ENCODE measurements around the gene PILRB. TPM values are rescaled to one million over a fixed set of nuclear protein-coding genes. Genes with fewer than 3 reads are reported as not detected.
"Not testable (repeated sequence)": the region's sequence is repeated elsewhere in the genome, so short reads cannot be mapped to it uniquely, and the experiment has no call there.

PILRB gene
- polyA plus RNA-seq (ENCODE audit: insufficient read length in 3 of 3): 10 to 100 TPM; 36.0 to 58.2 (median 37.6) TPM
- long read RNA-seq, donor 1, partial matches to known transcripts: 0 of 1 reads
- long read RNA-seq, donor 1, other reads (novel, unspliced or antisense): 0 of 1 reads
- long read RNA-seq, donor 2, partial matches to known transcripts: 0 of 1 reads
- long read RNA-seq, donor 2, other reads (novel, unspliced or antisense): 0 of 1 reads
- long read RNA-seq, donor 3: 0 reads
- long read RNA-seq, donor 4, partial matches to known transcripts: 0 of 1 reads
- long read RNA-seq, donor 4, other reads (novel, unspliced or antisense): 0 of 1 reads
- long read RNA-seq, donor 5: 0 reads
- long read RNA-seq, donor 6, partial matches to known transcripts: 19 of 21 reads
- long read RNA-seq, donor 6, other reads (novel, unspliced or antisense): 0 of 21 reads
- long read RNA-seq, donor 7, partial matches to known transcripts: 0 of 1 reads
- long read RNA-seq, donor 7, other reads (novel, unspliced or antisense): 0 of 1 reads
- long read RNA-seq, donor 8: 0 reads
- long read RNA-seq, donor 9, partial matches to known transcripts: 0 of 1 reads
- long read RNA-seq, donor 9, other reads (novel, unspliced or antisense): 0 of 1 reads
- long read RNA-seq, donor 10: 0 reads
- long read RNA-seq, donor 11: 0 reads
- long read RNA-seq, donor 12, partial matches to known transcripts: 10 of 11 reads
- long read RNA-seq, donor 12, other reads (novel, unspliced or antisense): 0 of 11 reads
- long read RNA-seq, donor 13: 0 reads
- long read RNA-seq, donor 14, partial matches to known transcripts: 0 of 1 reads
- long read RNA-seq, donor 14, other reads (novel, unspliced or antisense): 0 of 1 reads
- long read RNA-seq, donor 15: 0 reads
- long read RNA-seq, donor 16, partial matches to known transcripts: 0 of 2 reads
- long read RNA-seq, donor 16, other reads (novel, unspliced or antisense): 0 of 2 reads

DNA sequence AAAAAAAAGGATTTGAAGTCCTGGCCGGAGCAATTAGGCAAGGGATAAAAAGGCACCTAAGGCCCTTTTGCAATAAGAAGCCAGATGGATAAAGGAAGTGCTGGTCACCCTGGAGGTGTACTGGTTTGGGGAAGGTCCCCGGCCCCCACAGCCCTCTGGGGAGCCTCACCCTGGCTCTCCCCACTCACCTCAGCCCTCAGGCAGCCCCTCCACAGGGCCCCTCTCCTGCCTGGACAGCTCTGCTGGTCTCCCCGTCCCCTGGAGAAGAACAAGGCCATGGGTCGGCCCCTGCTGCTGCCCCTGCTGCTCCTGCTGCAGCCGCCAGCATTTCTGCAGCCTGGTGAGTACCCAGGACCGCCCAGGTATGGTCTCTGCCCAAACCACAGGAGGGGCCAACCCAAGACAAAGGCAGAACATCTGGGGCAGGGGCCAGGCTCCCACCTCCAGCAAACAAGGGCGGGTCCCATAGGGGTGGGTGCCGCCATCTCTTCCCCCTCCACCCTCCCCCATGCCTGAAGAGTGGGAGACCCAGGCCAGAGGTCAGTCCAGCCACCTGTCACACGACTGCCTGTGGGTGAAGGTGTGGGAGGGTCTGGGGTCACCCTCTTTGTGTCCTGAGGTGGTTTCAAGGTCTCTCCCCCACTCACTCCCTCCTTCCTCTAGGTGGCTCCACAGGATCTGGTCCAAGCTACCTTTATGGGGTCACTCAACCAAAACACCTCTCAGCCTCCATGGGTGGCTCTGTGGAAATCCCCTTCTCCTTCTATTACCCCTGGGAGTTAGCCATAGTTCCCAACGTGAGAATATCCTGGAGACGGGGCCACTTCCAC is at the start of gene PILRB:
Gene PILRB (plus strand): TSS at position 91 of the 830 bp plus-strand sequence. CDS start 186 bp downstream, at position 277.
- DNase-seq (ENCODE audit: extremely low read depth in 1 of 11, low read depth in 9 of 11, low spot score in 4 of 11): no peak

DNA sequence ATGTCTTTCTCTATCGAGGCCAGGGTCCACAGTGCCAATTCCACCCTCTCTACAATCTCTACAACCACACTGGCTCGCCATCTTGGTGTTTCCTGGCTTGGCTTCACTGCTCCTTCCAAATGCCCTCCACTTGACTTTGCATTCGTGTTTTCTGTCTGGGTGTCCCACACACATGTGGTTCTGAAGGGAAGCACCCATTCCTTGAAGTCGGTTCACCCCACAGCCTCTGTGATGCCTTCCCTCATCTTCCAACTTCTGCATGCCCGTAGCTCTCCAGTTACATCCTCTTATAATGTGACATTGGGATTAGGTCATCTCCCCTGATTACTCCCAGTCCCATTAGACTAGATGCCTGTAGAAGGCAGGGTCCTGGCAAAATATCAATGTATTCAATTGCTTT is 39.6 kb upstream of the PILRB start:
- DNase-seq (ENCODE audit: extremely low read depth in 1 of 11, low read depth in 9 of 11, low spot score in 4 of 11): not testable (repeated sequence)

DNA sequence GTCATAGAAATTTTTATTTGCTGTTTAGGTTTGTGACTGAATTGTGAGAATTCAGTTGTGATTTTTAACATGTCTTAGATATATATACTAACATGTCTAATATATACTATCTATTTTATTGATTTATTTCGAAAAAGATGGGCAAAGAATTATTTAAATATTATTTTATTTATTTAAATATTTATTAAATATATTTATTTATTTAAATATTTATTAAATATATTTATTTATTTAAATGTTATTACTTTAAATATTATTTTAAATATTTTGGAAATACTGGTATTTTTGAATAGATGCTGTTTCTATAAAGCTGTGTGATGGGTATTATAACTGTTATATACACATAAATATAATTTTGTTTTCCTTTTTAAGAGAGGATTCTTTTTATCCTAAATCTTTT is 36.3 kb upstream of the PILRB start:
- DNase-seq (ENCODE audit: extremely low read depth in 1 of 11, low read depth in 9 of 11, low spot score in 4 of 11): not testable (repeated sequence)

DNA sequence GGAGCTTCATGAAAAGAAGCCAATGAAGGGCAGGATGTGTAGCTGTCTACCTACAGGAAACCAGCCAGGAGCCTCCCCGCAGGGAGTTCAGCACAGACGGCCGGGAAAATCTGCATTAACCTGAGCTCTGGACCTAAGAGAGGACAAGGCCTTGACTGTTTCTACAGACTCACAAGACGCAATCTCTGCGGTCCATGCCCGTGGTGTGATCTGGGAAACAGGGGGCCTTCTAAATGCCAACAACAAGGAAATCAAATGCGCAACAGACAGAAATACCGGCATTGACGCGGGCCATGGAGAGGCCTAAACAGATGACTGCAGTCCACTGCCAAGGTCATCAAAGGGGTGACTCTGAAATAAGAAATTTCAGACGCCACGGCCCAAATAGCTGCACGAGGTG is 33.7 kb upstream of the PILRB start:
- not testable (repeated sequence) for DNase-seq (ENCODE audit: extremely low read depth in 1 of 11, low read depth in 9 of 11, low spot score in 4 of 11)

DNA sequence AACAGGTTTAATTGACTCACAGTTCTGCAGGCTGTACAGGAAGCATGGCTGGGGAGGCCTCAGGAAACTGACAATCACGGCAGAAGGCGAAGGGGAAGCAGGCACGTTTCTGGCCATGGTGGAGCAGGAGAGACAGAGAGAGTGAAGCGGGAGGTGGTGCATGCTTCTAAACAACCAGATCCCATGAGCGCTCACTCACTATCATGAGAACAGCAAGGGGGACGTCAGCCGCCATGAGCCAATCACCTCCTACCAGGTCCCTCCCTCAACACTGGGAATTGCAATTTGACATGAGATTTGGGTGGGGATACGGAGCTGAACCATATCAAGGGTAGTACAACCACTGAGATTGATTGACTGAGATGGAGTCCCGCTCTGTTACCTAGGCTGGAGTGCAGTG is 32.2 kb upstream of the PILRB start:
- not testable (repeated sequence) for DNase-seq (ENCODE audit: extremely low read depth in 1 of 11, low read depth in 9 of 11, low spot score in 4 of 11)

DNA sequence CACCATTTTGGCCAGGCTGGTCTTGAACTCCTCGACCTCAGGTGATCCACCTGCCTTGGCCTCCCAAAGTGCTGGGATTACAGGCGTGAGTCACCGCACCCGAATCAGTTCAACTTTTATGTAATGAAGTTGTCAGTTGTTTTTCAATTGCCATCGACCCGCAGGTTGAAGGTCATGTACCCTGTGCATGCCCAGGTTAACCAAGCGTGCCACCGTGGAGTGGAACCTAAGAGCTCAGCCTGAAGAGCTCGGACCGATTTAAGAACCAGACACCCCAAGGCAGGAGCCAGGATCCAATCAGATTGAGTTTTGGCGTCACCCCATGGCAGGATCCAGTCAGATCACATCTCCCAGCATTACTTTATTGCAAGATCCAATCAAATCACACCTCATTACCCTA is 31.0 kb upstream of the PILRB start:
- DNase-seq (ENCODE audit: extremely low read depth in 1 of 11, low read depth in 9 of 11, low spot score in 4 of 11): not testable (repeated sequence)

DNA sequence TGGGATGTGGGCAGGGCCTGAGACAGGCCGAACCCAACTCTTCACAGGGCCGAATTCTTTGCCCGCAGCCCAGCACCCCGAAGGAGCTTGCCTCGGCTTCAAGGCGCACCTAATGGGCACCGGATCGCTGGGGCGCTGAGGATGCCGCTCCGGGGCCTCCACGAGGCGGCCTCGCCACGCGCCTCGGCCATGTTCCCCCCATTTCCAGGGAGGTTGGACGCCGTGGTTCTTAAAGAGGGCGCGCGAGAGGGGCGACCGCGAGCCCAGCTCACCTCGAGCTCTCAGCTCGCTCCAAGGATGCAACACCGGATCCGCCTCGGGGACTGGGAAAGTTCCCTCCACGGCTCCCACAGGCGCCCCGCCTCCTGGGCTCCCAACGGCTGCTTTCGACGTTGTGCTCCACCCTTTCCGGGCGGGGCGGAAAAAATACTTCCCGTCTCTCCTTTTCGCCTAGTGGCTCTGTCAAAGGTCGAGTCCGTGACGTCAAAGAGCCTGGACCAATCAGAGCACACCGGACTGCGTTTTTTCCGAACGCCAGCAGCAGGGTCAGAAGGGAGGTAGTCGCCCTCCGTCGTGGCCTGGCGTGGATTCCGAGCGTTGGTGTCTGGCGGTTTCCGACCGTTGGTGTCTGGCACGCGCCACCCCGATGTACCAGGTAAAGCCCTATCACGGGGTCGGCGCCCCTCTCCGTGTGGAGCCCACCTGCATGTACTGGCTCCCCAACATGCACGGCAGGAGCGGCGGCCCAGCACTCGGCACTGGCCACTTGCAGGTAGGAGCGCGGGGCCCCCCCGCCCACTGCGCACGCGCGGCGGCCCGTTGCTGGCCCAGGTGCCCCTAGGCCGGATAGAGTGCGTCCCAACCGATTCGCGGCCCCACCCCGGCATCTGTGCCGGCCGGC is 22.1 kb upstream of the PILRB start:
- peak; percentile 72 to 88 (median 84) for DNase-seq (ENCODE audit: extremely low read depth in 1 of 11, low read depth in 9 of 11, low spot score in 4 of 11)

DNA sequence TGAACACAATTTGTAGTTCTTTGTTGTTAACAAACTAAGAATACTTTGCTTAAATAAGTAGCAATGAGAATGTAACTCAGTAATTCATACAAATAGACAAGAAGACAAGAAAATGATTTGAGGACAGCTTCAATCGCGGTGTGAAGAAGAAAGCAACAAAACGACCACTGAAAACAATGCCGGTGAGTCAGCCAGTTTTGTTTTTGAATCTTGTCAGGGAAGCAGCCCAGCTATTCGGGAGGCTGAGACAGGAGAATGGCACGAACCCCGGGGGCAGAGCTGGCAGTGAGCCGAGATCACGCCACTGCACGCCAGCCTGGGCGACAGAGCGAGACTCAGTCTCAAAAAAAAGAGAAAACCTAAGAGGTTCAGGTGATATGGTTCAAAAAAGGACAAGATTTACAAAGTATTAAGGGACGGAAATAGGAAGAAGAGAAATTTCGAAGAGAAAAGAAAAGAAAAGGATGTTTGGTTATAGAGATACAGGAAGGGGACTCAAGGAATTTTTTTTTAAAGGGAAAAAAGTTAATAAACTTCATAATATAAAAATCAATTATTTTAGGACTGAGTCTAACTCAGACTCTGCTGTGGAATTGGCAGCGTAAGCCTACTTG is 19.7 kb upstream of the PILRB start:
- not testable (repeated sequence) for DNase-seq (ENCODE audit: extremely low read depth in 1 of 11, low read depth in 9 of 11, low spot score in 4 of 11)

DNA sequence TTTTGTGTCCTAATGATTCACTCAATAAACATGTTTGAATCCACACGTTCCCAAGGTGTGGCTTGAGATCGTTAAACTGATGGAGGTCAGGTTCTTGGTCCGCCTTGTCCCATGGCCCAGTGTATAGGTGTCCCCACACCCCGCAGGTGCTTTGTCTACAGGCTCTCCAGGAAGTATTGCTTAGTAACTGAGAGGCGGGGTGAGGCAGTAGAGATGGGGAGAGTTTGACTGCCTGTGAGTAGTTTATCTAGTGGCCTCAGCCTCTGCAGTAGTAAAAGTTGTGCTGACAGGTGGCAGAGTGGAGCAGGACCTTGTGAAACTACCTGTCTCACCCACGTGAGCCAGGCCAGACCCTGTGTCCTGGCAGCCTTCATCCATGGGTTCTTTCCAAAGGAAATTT is 16.6 kb upstream of the PILRB start:
- not testable (repeated sequence) for DNase-seq (ENCODE audit: extremely low read depth in 1 of 11, low read depth in 9 of 11, low spot score in 4 of 11)

DNA sequence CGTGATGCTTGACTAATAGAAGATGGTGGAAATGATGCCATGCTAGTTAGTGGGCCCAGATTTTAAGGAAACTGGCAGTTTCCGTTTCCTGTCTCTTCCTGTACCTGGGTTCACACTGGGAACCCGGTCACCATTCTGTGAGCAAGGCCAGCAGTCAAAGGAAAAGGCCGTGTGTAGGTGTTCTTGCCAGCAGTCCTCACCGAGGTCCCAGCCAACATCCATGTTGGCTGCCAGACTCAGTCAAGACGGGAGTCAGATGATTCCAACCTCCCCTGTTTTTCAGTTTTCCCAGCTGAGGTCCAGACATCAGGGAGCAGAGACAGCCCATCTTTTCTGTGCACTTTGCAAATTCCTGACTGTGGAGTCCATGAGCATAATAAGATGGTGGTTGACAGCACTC is 15.2 kb upstream of the PILRB start:
- no peak for DNase-seq (ENCODE audit: extremely low read depth in 1 of 11, low read depth in 9 of 11, low spot score in 4 of 11)

DNA sequence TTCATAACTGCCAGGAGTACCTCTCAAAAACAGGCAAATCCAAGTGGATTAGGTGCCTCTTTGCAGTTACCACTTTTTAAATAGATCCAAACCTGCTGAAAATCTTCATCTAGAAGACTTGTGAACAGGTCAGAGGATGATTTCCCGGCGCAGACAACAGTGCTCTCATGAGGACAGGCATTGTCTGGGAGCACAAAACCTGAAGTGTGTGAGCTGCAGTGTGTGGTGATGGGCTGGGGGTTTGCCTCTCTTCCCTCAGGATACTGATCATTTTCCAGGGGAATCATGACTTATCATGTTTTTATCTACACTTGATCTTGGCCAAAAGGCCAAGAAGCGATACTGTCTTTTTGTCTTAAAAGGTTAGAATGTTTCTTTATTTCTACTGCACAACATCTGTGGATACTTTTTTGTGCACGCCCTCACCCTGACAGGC is 13.8 kb upstream of the PILRB start:
- not testable (repeated sequence) for DNase-seq (ENCODE audit: extremely low read depth in 1 of 11, low read depth in 9 of 11, low spot score in 4 of 11)

DNA sequence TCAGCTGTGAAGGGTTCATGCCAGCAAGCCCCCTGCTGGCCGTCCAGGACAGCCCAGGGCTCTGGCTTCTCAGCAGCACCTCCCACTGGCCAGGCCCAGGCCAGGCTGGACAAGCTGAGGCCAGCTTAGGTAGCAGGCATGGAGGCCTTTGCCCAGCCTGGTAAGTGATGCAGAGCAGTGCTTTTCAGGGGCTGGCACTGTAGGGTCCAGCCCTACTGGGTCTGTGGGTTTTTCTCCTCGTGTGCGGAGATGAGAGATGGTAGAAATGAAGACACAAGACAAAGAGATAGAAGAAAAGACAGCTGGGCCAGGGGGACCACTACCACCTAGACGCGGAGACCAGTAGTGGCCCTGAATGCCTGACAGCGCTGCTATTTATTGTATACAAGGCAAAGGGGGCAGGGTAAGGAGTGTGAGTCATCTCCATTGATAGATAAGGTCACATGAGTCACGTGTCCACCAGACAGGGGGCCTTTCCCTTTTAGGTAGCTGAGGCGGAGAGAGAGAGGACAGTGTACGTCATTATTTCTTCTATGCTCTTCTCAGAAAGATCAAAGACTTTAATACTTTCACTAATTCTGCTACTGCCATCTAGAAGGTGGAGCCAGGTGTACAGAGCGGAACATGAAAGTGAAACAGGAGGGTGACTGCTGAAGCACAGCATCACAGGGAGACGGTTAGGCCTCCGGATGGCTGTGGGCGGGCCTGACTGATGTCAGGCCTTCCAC is 13.2 kb upstream of the PILRB start:
- peak in 3 of 11 donors; percentile 12 to 29 (median 12) for DNase-seq (ENCODE audit: extremely low read depth in 1 of 11, low read depth in 9 of 11, low spot score in 4 of 11)

DNA sequence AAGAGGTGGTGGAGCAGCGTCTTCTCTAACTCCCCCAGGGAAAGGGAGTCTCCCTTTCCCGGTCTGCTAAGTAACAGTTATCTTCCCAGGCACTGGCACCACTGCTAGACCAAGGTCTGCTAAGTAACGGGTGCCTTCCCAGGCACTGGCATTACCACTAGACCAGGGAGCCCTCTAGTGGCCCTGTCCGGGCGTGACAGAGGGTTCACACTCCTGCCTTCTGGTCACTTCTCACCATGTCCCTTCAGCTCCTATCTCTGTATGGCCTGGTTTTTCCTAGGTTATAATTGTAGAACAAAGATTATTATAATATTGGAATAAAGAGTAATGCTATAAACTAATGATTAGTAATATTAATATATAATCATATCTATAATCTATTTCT is 12.6 kb upstream of the PILRB start:
- peak in 7 of 11 donors; percentile 17 to 54 (median 29) for DNase-seq (ENCODE audit: extremely low read depth in 1 of 11, low read depth in 9 of 11, low spot score in 4 of 11)

DNA sequence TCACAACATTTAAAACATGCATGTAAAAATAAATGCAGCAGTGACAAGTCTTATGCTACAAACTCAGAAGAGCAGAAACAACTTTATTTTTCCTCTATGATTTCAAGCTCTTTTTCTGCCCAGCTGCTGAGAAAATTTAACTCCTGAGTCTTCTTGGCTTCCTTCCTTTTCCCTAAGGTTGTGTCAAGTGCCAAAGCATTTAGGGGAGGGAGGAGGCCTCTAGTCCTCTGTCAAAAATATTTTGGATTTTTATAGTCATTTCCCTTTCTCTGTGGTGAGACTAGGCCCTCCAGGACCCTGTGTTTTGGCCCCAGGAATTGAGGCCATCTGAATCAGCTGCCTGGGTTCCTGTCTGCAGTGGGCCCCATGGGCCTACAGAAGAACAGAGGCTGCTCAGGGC is 11.0 kb upstream of the PILRB start:
- no peak for DNase-seq (ENCODE audit: extremely low read depth in 1 of 11, low read depth in 9 of 11, low spot score in 4 of 11)

DNA sequence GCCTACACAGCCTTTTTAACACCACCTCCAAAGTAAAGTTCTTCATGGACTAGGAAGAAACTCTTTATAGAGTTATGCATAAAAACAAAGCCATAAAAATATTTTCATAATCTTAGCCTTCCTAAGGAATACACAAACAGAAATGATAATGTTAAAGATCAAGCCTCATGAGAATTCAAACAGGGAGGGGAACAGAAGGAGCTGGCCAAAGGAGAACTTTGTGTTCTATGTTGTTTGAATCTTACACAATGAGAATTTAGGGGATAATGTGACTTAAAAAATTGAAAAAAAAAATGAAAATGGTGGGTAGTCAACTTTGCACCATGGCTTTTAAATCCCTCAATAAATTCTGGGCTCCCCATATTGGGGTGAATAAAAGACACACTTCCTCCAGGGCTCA is 9.1 kb upstream of the PILRB start:
- no peak for DNase-seq (ENCODE audit: extremely low read depth in 1 of 11, low read depth in 9 of 11, low spot score in 4 of 11)

DNA sequence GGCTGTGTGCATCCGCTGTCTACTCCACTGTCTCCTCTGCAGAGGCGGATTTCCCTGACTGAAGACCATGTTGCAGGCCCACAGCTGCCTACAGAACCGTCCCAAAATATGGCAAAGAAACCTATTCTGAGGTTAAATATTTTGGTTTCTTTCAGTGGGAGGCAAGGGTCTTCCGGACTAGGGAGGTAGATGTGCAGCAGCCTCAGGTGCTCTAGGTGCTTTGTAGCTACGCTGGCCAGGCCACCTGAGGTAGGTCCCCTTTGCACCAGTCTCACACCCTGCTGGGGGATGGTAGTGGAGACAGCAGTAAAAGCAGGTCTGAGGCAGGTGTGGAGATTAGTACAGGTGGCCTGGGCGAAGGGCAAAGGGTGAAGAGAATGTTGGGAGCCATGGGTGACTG is 8.2 kb upstream of the PILRB start:
- DNase-seq (ENCODE audit: extremely low read depth in 1 of 11, low read depth in 9 of 11, low spot score in 4 of 11): no peak

DNA sequence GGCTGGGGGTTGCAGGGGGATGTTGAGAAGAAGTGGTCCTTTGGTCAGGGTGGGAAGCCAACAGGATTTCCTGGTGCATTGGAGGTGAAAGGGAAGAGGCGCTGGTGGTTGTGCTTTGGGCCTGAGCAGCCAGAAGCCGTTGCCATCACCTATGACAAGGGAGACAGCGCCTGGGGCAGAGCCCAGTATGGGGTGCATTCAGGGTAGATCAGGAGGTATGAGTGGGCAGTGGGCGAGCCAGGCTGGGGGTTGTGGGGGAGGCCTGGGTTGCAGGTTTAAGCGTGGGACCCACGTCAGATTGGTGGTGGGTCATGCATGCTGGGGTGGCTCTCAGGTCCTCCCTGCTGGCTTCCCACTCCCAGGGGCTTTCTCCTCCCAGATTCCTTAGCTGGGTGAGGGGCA is 6.3 kb upstream of the PILRB start:
- no peak for DNase-seq (ENCODE audit: extremely low read depth in 1 of 11, low read depth in 9 of 11, low spot score in 4 of 11)
